ENCODE results near the gene SUCO. TPM values are rescaled to one million over a fixed set of nuclear protein-coding genes. Genes with fewer than 3 reads are reported as not detected.

Gene SUCO
- total and polyA plus RNA-seq, 2 of the 8 experiments (the other 6 are each of a cell fraction or from before 2014, with no cell fraction given): 8.3 to 35.8 TPM

- no peak overlapping the region for H3K18ac ChIP-seq (ENCODE audit: extremely low read depth, low read length)
- H3K79me2 ChIP-seq (ENCODE audit: control insufficient read depth in 1 of 2, insufficient read depth in 2 of 2, low read length in 2 of 2): no peaks in the 10 kb centered on the region
- no peak overlapping the region for H3K4me2 ChIP-seq (ENCODE audit: insufficient read depth in 1 of 2, low read depth in 2 of 2, low read length in 2 of 2)
- H2BK5ac ChIP-seq (ENCODE audit: low read depth, low read length): no peak overlapping the region
- H2AK5ac ChIP-seq (ENCODE audit: low read depth, low read length): no peak overlapping the region
- no peak for FAIRE-seq
- DNase-seq (ENCODE audit: low read depth in 1 of 2, low spot score in 2 of 2): no peak
- H4K20me1 ChIP-seq (replicated peaks in 1 of 2; ENCODE audit: control insufficient read depth in 1 of 2, insufficient read depth in 2 of 2, low read length in 2 of 2): no peaks in the 10 kb centered on the region
- H4K8ac ChIP-seq (ENCODE audit: extremely low read depth, insufficient read depth, low read length): no peak overlapping the region
- no peak overlapping the region for H3K14ac ChIP-seq (ENCODE audit: insufficient read length)
- no peak overlapping the region for H2BK20ac ChIP-seq (ENCODE audit: low read length)
- H3K79me1 ChIP-seq (ENCODE audit: low read depth, low read length): no peaks in the 10 kb centered on the region
- H3K23ac ChIP-seq (ENCODE audit: insufficient read length): no peak overlapping the region
- no peaks in the 10 kb centered on the region for H3K9me3 ChIP-seq (ENCODE audit: insufficient read depth in 2 of 2, low read depth in 1 of 2, low read length in 1 of 2)
- no peak overlapping the region for H4K5ac ChIP-seq (ENCODE audit: insufficient read length, low read depth, low read length)
- H3K56ac ChIP-seq (replicated peaks; ENCODE audit: insufficient read length, low read depth, low read length): no peak overlapping the region
- H2BK15ac ChIP-seq (ENCODE audit: low read length): no peak overlapping the region
- H3K4ac ChIP-seq (replicated peaks; ENCODE audit: insufficient read length, low read depth, low read length): no peak overlapping the region
- H2BK12ac ChIP-seq (ENCODE audit: low read depth, low read length): no peak overlapping the region
- no peak overlapping the region for H4K91ac ChIP-seq (replicated peaks; ENCODE audit: insufficient read length, low read length)
- 91% methylated on average over 3 of the region's 3 CpGs; no CpG with 5 or more reads in 1 of the 2 experiments for WGBS, 2 experiments (ENCODE audit: extremely low coverage in 1 of 2, insufficient coverage in 1 of 2, insufficient read length in 1 of 2, insufficient replicate concordance in 2 of 2, low coverage in 1 of 2, low lambda C conversion rate in 2 of 2, missing lambda C conversion rate in 1 of 2)
- ChIA-PET POLR2A (ENCODE audit: partially characterized antibody) (no interaction called here), CTCF (ENCODE audit: partially characterized antibody) (interaction anchor here (0.7 to 2.6 kb wide), 4 partner anchors 26 to 379 kb away, joined by 3 to 9 read pairs (median 3); no protein-coding TSS in a partner anchor)
- H3K23me2 ChIP-seq (ENCODE audit: low read depth, low read length): no peaks in the 10 kb centered on the region
- H3K36me3 ChIP-seq (ENCODE audit: control insufficient read depth in 2 of 4, insufficient read depth in 4 of 4, low read length in 3 of 4): peaks cover 9 to 25% (median 16%) of the 10 kb centered on the region in 4 experiments
- H3K27me3 ChIP-seq (replicated peaks in 1 of 4; ENCODE audit: control insufficient read depth in 3 of 4, extremely low read depth in 1 of 4, insufficient read depth in 3 of 4, low read length in 3 of 4): no peaks in the 10 kb centered on the region
- no peak overlapping the region for H3K4me3 ChIP-seq (ENCODE audit: extremely low read depth in 1 of 4, insufficient read depth in 2 of 4, low read depth in 3 of 4, low read length in 4 of 4)
- no peak overlapping the region for H2BK120ac ChIP-seq (replicated peaks; ENCODE audit: low read depth, low read length)
- TF ChIP-seq RFX5 (IDR thresholded peaks at IDR 0.05; ENCODE audit: borderline replicate concordance, low read depth, low read length) (no peak), TAF1 (IDR thresholded peaks at IDR 0.05; ENCODE audit: low read depth, low read length) (no peak), E2F6 (IDR thresholded peaks at IDR 0.05) (no peak), CEBPB (IDR thresholded peaks at IDR 0.05; ENCODE audit: low read depth, low read length) (no peak)
- peaks cover 0 to 6% (median 0%) of the 10 kb centered on the region in 4 experiments; a peak in 2 of 7 replicates for H3K4me1 ChIP-seq (replicated peaks in 1 of 4; ENCODE audit: control insufficient read depth in 3 of 4, insufficient read depth in 4 of 4, low read length in 3 of 4)
- no peak overlapping the region for H3K9ac ChIP-seq (replicated peaks in 1 of 4; ENCODE audit: extremely low read depth in 1 of 4, low read depth in 3 of 4, low read length in 3 of 4)
- no peak overlapping the region for H3K27ac ChIP-seq (ENCODE audit: low read depth, low read length)
- no peak overlapping the region for H2AFZ ChIP-seq (ENCODE audit: low read length)
Measured at GRCh38 chr1:172585348-172585747, 52.4 kb downstream of the SUCO start.
